Activated naive CD8-positive, alpha-beta T cell treated with anti-CD3 and anti-CD28 coated beads, Interleukin-2, amount 10 ng/mL, durations not matched to agents 7 days and 5 days (primary cell): ENCODE measurements around the gene DHRS4. TPM values are rescaled to one million over a fixed set of nuclear protein-coding genes. Genes with fewer than 3 reads are reported as not detected.
"Not testable (repeated sequence)": the region's sequence is repeated elsewhere in the genome, so short reads cannot be mapped to it uniquely, and the experiment has no call there.

Source experiments
- ATAC-seq: fragments of 150-1000 bp; cut with Tn5 transposase; one replicate; pipeline ENCODE4 v1.10.0; 2021; ENCODE audit warnings: low read depth, moderate library complexity
- POLR2A ChIA-PET: fragments of 350-600 bp; sonication (Branson Sonifier 250); formaldehyde crosslinking; loops from one replicate; lab custom pipeline; 2021; ENCODE audit warnings: antibody characterized with exemption; lab: Charles Lee
- DNase-seq: peaks from one replicate; pipeline ENCODE4 v3.0.0; 2021
- H3K27ac Mint-ChIP-seq: one replicate; pipeline ENCODE4 v1.8.0; 2022; ENCODE audit warnings: mild to moderate bottlenecking, mixed read lengths
- H3K27me3 Mint-ChIP-seq: one replicate; pipeline ENCODE4 v1.8.0; 2022; ENCODE audit warnings: mild to moderate bottlenecking, moderate library complexity, mixed read lengths
- H3K36me3 Mint-ChIP-seq: one replicate; pipeline ENCODE4 v1.8.0; 2021; ENCODE audit warnings: mild to moderate bottlenecking, mixed read lengths
- H3K4me1 Mint-ChIP-seq: one replicate; pipeline ENCODE4 v1.8.0; 2021; ENCODE audit warnings: mixed read lengths
- H3K4me3 Mint-ChIP-seq: one replicate; pipeline ENCODE4 v1.8.0; 2022; ENCODE audit warnings: mild to moderate bottlenecking, moderate library complexity, mixed read lengths
- H3K9me3 Mint-ChIP-seq: one replicate; pipeline ENCODE4 v1.8.0; 2021; ENCODE audit warnings: mixed read lengths
- total RNA-seq, 2 experiments: library from RNA; stranded (reverse); gene quantifications; one replicate each; pipeline ENCODE4 v1.2.3, GENCODE V29; 2021

Gene DHRS4
- total RNA-seq, 2 experiments from 2014 or later, result 17.1 to 20.0 TPM

GRCh38 chr14:23977208-23977607, 23.6 kb downstream of the DHRS4 start:
- H3K27me3 Mint-ChIP-seq, H3K4me1 Mint-ChIP-seq, H3K27ac Mint-ChIP-seq, H3K9me3 Mint-ChIP-seq, POLR2A ChIA-PET, DNase-seq, H3K4me3 Mint-ChIP-seq: not testable (repeated sequence)
- peak; percentile 70 for ATAC-seq
- H3K36me3 Mint-ChIP-seq, result peaks cover 17% of the 10 kb centered on the region

- Mint-ChIP-seq H3K36me3 (peaks cover 12% of the 10 kb centered on the region), H3K4me1 (peaks cover 13% of the 10 kb centered on the region)
- H3K27me3 Mint-ChIP-seq, H3K27ac Mint-ChIP-seq, DNase-seq, ATAC-seq, H3K9me3 Mint-ChIP-seq, POLR2A ChIA-PET, H3K4me3 Mint-ChIP-seq: not testable (repeated sequence)
Observed at GRCh38 chr14:23981951-23982813, 28.6 kb downstream of the DHRS4 start.

GRCh38 chr14:23984891-23985602, 31.5 kb downstream of the DHRS4 start:
- Mint-ChIP-seq H3K4me3 (no peak overlapping the region), H3K36me3 (peaks cover 11% of the 10 kb centered on the region), H3K27ac (no peak overlapping the region), H3K4me1 (peaks cover 26% of the 10 kb centered on the region), H3K27me3 (no peaks in the 10 kb centered on the region), H3K9me3 (no peaks in the 10 kb centered on the region)
- DNase-seq (no peak), ATAC-seq (no peak)
- POLR2A ChIA-PET, result no interaction called here

- not testable (repeated sequence) for H3K36me3 Mint-ChIP-seq, H3K27me3 Mint-ChIP-seq, DNase-seq, H3K9me3 Mint-ChIP-seq
- Mint-ChIP-seq H3K4me1 (peaks cover 27% of the 10 kb centered on the region), H3K27ac (peak overlapping the region; percentile 69), H3K4me3 (peak overlapping the region; percentile 80)
- peak; percentile 21 for ATAC-seq
- POLR2A ChIA-PET, result interaction anchor here (0.6 to 1.2 kb wide), 4 partner anchors 93 to 722 kb away, joined by 3 to 5 read pairs (median 4); partner anchors contain the start of genes DCAF11 and NRL
Observed at GRCh38 chr14:23988223-23988606, 34.6 kb downstream of the DHRS4 start.

GRCh38 chr14:23988607-23989363, 35.2 kb downstream of the DHRS4 start, which contains the start of gene DHRS4L2:
Gene DHRS4L2 (plus strand): TSS chr14:23988929. CDS start chr14:23988948, 19 bp downstream.
- peaks cover 27% of the 10 kb centered on the region for H3K4me1 Mint-ChIP-seq
- H3K9me3 Mint-ChIP-seq, H3K27me3 Mint-ChIP-seq, H3K36me3 Mint-ChIP-seq: not testable (repeated sequence)
- POLR2A ChIA-PET, result interaction anchor here (0.6 to 1.2 kb wide), 5 partner anchors 15 to 722 kb away, joined by 3 to 5 read pairs (median 4); partner anchors contain the start of genes DCAF11 and NRL
- H3K4me3 Mint-ChIP-seq, result peak within 1 kb of the TSS; percentile 80
- H3K27ac Mint-ChIP-seq, result peak within 1 kb of the TSS; percentile 80
- peak; percentile 95 for ATAC-seq
- peak; percentile 87 for DNase-seq

GRCh38 chr14:23989734-23990445, 36.3 kb downstream of the DHRS4 start:
- H3K36me3 Mint-ChIP-seq, H3K27me3 Mint-ChIP-seq, H3K9me3 Mint-ChIP-seq, ATAC-seq, DNase-seq, POLR2A ChIA-PET, H3K27ac Mint-ChIP-seq: not testable (repeated sequence)
- Mint-ChIP-seq H3K4me1 (peaks cover 27% of the 10 kb centered on the region), H3K4me3 (peak overlapping the region; percentile 80)

- DNase-seq, H3K27ac Mint-ChIP-seq, POLR2A ChIA-PET: not testable (repeated sequence)
Observed at GRCh38 chr14:23990961-23991360, 37.4 kb downstream of the DHRS4 start.

GRCh38 chr14:23993042-23993441, 39.5 kb downstream of the DHRS4 start:
- H3K4me1 Mint-ChIP-seq, result peaks cover 12% of the 10 kb centered on the region
- DNase-seq, H3K36me3 Mint-ChIP-seq, POLR2A ChIA-PET, H3K4me3 Mint-ChIP-seq, H3K27me3 Mint-ChIP-seq, H3K27ac Mint-ChIP-seq, ATAC-seq, H3K9me3 Mint-ChIP-seq: not testable (repeated sequence)

More at GRCh38 chr14:23990961-23991360, 37.4 kb downstream of the DHRS4 start:
- H3K9me3 Mint-ChIP-seq, ATAC-seq, H3K27me3 Mint-ChIP-seq, H3K4me3 Mint-ChIP-seq, H3K36me3 Mint-ChIP-seq: not testable (repeated sequence)
- H3K4me1 Mint-ChIP-seq, result peaks cover 25% of the 10 kb centered on the region

- POLR2A ChIA-PET, ATAC-seq, H3K27me3 Mint-ChIP-seq, H3K4me1 Mint-ChIP-seq, H3K9me3 Mint-ChIP-seq, DNase-seq, H3K27ac Mint-ChIP-seq, H3K36me3 Mint-ChIP-seq, H3K4me3 Mint-ChIP-seq: not testable (repeated sequence)
Observed at GRCh38 chr14:23996009-23996408, 42.4 kb downstream of the DHRS4 start.

GRCh38 chr14:23996825-23997224, 43.3 kb downstream of the DHRS4 start:
- ATAC-seq, H3K4me3 Mint-ChIP-seq, H3K9me3 Mint-ChIP-seq, H3K27ac Mint-ChIP-seq, POLR2A ChIA-PET, H3K36me3 Mint-ChIP-seq, DNase-seq, H3K27me3 Mint-ChIP-seq, H3K4me1 Mint-ChIP-seq: not testable (repeated sequence)

GRCh38 chr14:23999640-24000039, 46.1 kb downstream of the DHRS4 start:
- H3K27me3 Mint-ChIP-seq, H3K4me3 Mint-ChIP-seq, POLR2A ChIA-PET, ATAC-seq, H3K9me3 Mint-ChIP-seq, H3K36me3 Mint-ChIP-seq, H3K27ac Mint-ChIP-seq, DNase-seq, H3K4me1 Mint-ChIP-seq: not testable (repeated sequence)

GRCh38 chr14:24001078-24001477, 47.5 kb downstream of the DHRS4 start:
- POLR2A ChIA-PET, H3K4me1 Mint-ChIP-seq, H3K9me3 Mint-ChIP-seq, DNase-seq, H3K36me3 Mint-ChIP-seq, H3K27ac Mint-ChIP-seq, H3K27me3 Mint-ChIP-seq, H3K4me3 Mint-ChIP-seq, ATAC-seq: not testable (repeated sequence)
